Bronchial epithelial cell (primary cell): Measurements from ENCODE around the gene EDC3. TPM values are rescaled to one million over a fixed set of nuclear protein-coding genes. Genes with fewer than 3 reads are reported as not detected.

Experiments
- DNase-seq: peaks from one replicate; pipeline ENCODE4 v3.0.0-alpha.2; 2010; ENCODE audit warnings: low read depth
- FAIRE-seq: peaks from 2 replicates; lab custom pipeline; 2011; peaks lifted over from hg19 to GRCh38; lab: Jason Lieb, UNC
- H3K27me3 ChIP-seq: 2 replicates; pipeline ENCODE4 v1.5.1; 2011; ENCODE audit warnings: low read length; ENCODE audit not compliant: control insufficient read depth, insufficient read depth
- H3K36me3 ChIP-seq: 2 replicates; pipeline ENCODE4 v1.5.1; 2011; ENCODE audit warnings: low read length; ENCODE audit not compliant: control insufficient read depth, insufficient read depth
- H3K4me3 ChIP-seq: 2 replicates; pipeline ENCODE4 v1.5.1; 2011; ENCODE audit warnings: mild to moderate bottlenecking, low read depth, low read length, control low read depth
- total RNA-seq: library from RNA; depleted of rRNA; stranded (reverse); fragments of >200 nt; gene quantifications from 2 replicates; pipeline ENCODE4 v1.2.1, GENCODE V29; 2014
- TF ChIP-seq, protein P1 (sequence below): IDR thresholded peaks from 2 replicates; pipeline ENCODE4 v1.5.1; 2011; ENCODE audit warnings: mild to moderate bottlenecking, moderate library complexity, low read length, control low read depth, inconsistent platforms; ENCODE audit not compliant: insufficient read depth, severe bottlenecking

Gene EDC3
- total RNA-seq, 1 donor from 2014 or later: 6.1 TPM

DNA sequence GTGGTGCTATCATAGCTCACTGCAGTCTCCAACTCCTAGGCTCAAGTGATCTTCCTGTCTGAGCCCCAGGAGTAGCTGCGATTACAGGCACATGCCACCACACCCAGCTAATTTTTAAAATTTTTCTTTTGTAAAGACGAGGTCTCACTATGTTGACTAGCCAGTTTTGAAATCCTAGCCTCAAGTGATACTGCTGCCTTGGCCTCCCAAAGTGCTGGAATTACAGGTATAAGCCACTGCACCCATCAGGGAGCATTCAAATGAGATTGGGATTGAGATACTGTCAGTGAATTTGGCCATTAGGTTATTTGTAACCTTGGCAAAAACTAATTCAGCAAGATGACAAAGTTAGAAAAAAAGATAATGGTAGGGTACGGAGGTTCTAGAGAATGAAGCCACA lies 21.7 kb downstream of the EDC3 start:
- DNase-seq: no peak
- TF ChIP-seq, protein P1, sequence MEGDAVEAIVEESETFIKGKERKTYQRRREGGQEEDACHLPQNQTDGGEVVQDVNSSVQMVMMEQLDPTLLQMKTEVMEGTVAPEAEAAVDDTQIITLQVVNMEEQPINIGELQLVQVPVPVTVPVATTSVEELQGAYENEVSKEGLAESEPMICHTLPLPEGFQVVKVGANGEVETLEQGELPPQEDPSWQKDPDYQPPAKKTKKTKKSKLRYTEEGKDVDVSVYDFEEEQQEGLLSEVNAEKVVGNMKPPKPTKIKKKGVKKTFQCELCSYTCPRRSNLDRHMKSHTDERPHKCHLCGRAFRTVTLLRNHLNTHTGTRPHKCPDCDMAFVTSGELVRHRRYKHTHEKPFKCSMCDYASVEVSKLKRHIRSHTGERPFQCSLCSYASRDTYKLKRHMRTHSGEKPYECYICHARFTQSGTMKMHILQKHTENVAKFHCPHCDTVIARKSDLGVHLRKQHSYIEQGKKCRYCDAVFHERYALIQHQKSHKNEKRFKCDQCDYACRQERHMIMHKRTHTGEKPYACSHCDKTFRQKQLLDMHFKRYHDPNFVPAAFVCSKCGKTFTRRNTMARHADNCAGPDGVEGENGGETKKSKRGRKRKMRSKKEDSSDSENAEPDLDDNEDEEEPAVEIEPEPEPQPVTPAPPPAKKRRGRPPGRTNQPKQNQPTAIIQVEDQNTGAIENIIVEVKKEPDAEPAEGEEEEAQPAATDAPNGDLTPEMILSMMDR: no peak
- H3K36me3 ChIP-seq: peaks cover 4% of the 10 kb centered on the region
- H3K27me3 ChIP-seq: no peaks in the 10 kb centered on the region
- FAIRE-seq: no peak
- no peak overlapping the region for H3K4me3 ChIP-seq

DNA sequence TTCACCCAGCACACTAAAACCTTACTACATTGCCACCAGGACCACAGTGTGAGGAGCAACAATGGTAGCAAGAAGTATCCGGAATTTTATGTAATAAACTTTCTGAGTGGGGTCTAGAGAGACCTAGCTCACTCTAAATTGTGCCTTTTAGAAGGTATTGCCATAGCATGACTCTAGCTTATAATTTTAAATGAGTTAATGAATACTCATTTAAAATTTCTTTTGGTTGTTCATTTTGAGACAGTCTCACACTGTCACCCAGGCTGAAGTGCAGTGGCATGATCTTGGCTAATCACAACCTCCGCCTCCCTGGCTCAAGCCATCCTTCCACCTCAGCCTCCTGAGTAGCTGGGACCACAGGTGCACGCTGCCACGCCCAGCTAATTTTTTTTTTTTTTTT lies 26.2 kb downstream of the EDC3 start:
- TF ChIP-seq, protein P1: no peak
- DNase-seq: no peak
- FAIRE-seq: no peak
- H3K27me3 ChIP-seq: no peaks in the 10 kb centered on the region
- H3K4me3 ChIP-seq: no peak overlapping the region
- peaks cover 2% of the 10 kb centered on the region for H3K36me3 ChIP-seq

DNA sequence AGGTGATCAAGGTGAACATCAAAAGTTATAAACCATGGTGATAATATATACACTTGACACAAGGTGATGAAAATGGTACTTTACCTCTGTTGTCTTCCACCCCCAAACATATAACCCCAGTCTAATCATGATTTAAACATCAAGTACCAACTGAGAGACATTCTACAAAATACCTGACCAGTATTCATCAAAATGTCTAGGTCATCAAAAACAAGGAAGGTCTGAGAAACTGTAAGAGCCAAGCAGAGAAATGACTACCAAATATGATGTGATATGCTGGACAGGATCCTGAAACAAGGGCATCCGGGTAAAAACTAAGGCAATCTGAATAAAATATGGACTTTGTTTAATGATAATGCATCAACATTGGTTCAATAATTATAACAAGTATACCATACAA lies 27.8 kb downstream of the EDC3 start:
- Histone ChIP-seq H3K27me3 (no peaks in the 10 kb centered on the region), H3K36me3 (peaks cover 1% of the 10 kb centered on the region), H3K4me3 (no peak overlapping the region)
- DNase-seq (no peak), FAIRE-seq (no peak)
- TF ChIP-seq, protein P1: no peak

DNA sequence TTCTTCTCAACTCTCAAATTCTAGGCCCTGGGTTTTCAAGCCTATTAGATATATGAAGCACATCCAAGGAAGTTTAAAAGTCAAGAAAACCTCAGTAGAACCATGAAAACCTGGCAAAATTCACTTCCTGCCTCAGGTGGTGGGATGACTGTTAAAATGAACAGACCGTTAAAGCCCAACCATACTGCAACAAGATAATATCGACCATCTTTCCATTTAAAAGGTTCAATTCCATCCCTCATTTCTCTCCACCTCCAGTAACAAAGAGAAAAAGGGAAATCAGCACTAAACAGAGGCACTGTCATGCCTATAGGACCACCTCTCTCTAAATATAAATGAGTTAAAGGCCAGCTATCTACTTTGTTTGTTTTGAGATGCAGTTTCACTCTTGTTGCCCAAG lies 31.2 kb downstream of the EDC3 start:
- TF ChIP-seq, protein P1: no peak
- DNase-seq (no peak), FAIRE-seq (no peak)
- H3K27me3 ChIP-seq: no peaks in the 10 kb centered on the region
- no peak overlapping the region for H3K4me3 ChIP-seq
- H3K36me3 ChIP-seq: no peaks in the 10 kb centered on the region

DNA sequence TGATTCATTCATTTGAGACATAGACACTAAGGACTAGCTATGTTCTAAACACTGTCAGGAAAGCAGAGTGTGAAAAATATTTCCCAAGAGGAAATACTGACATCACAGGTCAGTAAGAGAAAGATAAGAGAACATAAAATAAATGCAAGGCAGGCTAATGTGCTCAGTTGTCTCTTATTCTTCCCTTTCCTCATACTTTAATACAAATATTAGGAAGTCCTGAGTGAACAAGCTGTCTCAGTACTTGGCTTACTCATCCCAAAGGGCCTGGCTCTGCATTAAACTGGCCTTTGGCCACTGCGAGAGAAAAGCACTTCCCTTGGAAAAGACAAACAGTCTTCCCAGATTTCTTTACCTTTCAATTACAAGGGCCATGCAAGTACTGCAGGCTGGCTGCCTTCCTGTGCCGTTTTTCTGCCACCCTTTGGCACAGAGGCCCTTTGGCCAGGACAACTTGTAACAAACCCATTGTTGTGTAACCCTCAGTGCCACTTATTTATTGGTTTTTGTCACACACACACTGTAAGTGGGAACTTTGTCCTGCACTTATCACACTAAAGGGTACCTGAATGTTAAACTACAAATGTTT lies 31.7 kb downstream of the EDC3 start:
- TF ChIP-seq, protein P1: no peak
- DNase-seq: peak; percentile 54
- Histone ChIP-seq H3K4me3 (no peak overlapping the region), H3K36me3 (no peaks in the 10 kb centered on the region), H3K27me3 (no peaks in the 10 kb centered on the region)
- FAIRE-seq: peak; percentile 77
